ENCODE measurements around the gene SRGAP1.

Gene SRGAP1

GRCh38 chr12:63924781-63925180 lies 80.3 kb downstream of the SRGAP1 start:
- TF ChIP-seq EZH2phosphoT487 (IDR thresholded peaks at IDR 0.05; ENCODE audit: low read length) (no peak), EZH2 (optimal IDR thresholded peaks at IDR 0.05; ENCODE audit: low read depth, low read length) (no peak)
- TF ChIP-seq, protein P1, sequence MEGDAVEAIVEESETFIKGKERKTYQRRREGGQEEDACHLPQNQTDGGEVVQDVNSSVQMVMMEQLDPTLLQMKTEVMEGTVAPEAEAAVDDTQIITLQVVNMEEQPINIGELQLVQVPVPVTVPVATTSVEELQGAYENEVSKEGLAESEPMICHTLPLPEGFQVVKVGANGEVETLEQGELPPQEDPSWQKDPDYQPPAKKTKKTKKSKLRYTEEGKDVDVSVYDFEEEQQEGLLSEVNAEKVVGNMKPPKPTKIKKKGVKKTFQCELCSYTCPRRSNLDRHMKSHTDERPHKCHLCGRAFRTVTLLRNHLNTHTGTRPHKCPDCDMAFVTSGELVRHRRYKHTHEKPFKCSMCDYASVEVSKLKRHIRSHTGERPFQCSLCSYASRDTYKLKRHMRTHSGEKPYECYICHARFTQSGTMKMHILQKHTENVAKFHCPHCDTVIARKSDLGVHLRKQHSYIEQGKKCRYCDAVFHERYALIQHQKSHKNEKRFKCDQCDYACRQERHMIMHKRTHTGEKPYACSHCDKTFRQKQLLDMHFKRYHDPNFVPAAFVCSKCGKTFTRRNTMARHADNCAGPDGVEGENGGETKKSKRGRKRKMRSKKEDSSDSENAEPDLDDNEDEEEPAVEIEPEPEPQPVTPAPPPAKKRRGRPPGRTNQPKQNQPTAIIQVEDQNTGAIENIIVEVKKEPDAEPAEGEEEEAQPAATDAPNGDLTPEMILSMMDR (IDR thresholded peaks at IDR 0.05; ENCODE audit: low read length), result no peak
- no peaks in the 10 kb centered on the region for H3K79me2 ChIP-seq (ENCODE audit: low read length)

GRCh38 chr12:63927511-63927910 lies 83.0 kb downstream of the SRGAP1 start:
- H3K4me2 ChIP-seq (ENCODE audit: low read depth, low read length), result no peak overlapping the region
- no peak overlapping the region for H3K9ac ChIP-seq (ENCODE audit: low read length)
- H3F3A ChIP-seq (ENCODE audit: insufficient read depth, low read length), result no peaks in the 10 kb centered on the region
- no peaks in the 10 kb centered on the region for H3K27me3 ChIP-seq (replicated peaks; ENCODE audit: insufficient read depth, low read length)
- no peak overlapping the region for H3K27ac ChIP-seq (ENCODE audit: low read length)
- no peak overlapping the region for H3K4me3 ChIP-seq (ENCODE audit: low read length)
- H2AFZ ChIP-seq (ENCODE audit: low read length), result no peak overlapping the region
- no peaks in the 10 kb centered on the region for H3K9me3 ChIP-seq (replicated peaks; ENCODE audit: insufficient read depth, low read length)
- no peaks in the 10 kb centered on the region for H3K79me2 ChIP-seq (ENCODE audit: low read length)
- no peaks in the 10 kb centered on the region for H3K9me2 ChIP-seq (replicated peaks; ENCODE audit: insufficient read depth, low read length)
- TF ChIP-seq, protein P1 (IDR thresholded peaks at IDR 0.05; ENCODE audit: low read length), result no peak
- TF ChIP-seq EZH2 (optimal IDR thresholded peaks at IDR 0.05; ENCODE audit: low read depth, low read length) (no peak), EZH2phosphoT487 (IDR thresholded peaks at IDR 0.05; ENCODE audit: low read length) (no peak)
- H3K4me1 ChIP-seq (ENCODE audit: low read length), result no peaks in the 10 kb centered on the region
- DNase-seq, result no peak
- H4K20me1 ChIP-seq (ENCODE audit: insufficient read depth, low read length), result no peaks in the 10 kb centered on the region
- H3K36me3 ChIP-seq (replicated peaks; ENCODE audit: insufficient read depth, low read length), result no peaks in the 10 kb centered on the region

More at GRCh38 chr12:63924781-63925180, 80.3 kb downstream of the SRGAP1 start:
- H2AFZ ChIP-seq (ENCODE audit: low read length), result no peak overlapping the region
- H3K27ac ChIP-seq (ENCODE audit: low read length), result no peak overlapping the region
- no peaks in the 10 kb centered on the region for H3F3A ChIP-seq (ENCODE audit: insufficient read depth, low read length)
- H3K4me3 ChIP-seq (ENCODE audit: low read length), result no peak overlapping the region
- no peaks in the 10 kb centered on the region for H3K27me3 ChIP-seq (replicated peaks; ENCODE audit: insufficient read depth, low read length)
- no peaks in the 10 kb centered on the region for H3K9me2 ChIP-seq (replicated peaks; ENCODE audit: insufficient read depth, low read length)
- no peaks in the 10 kb centered on the region for H3K9me3 ChIP-seq (replicated peaks; ENCODE audit: insufficient read depth, low read length)
- H3K4me1 ChIP-seq (ENCODE audit: low read length), result no peaks in the 10 kb centered on the region
- DNase-seq, result no peak
- H4K20me1 ChIP-seq (ENCODE audit: insufficient read depth, low read length), result no peaks in the 10 kb centered on the region
- no peak overlapping the region for H3K9ac ChIP-seq (ENCODE audit: low read length)
- no peaks in the 10 kb centered on the region for H3K36me3 ChIP-seq (replicated peaks; ENCODE audit: insufficient read depth, low read length)
- no peak overlapping the region for H3K4me2 ChIP-seq (ENCODE audit: low read depth, low read length)

DNA sequence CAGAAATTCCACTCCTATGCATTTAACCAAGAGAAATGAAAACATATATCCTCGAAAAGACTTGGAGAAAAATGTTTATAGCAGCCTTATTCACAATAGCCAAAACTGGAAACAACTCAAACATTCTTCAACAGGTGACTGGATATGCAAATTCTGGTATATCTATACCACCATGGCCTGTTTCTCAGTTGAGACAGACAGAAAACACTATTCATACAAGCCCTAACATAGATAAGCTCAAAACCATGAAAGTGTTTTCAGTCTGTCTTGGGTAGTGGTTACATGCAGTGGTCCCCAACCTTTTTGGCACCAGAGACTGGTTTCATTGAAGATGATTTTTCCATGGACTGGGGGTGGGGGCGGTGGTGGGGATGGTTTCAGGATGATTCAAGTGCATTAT lies 83.8 kb downstream of the SRGAP1 start:
- Histone ChIP-seq H3K4me3 (ENCODE audit: low read length) (no peak overlapping the region), H3K4me2 (ENCODE audit: low read depth, low read length) (no peak overlapping the region)

More for the DNA sequence above, 83.8 kb downstream of the SRGAP1 start:
- DNase-seq, result no peak
- TF ChIP-seq EZH2phosphoT487 (IDR thresholded peaks at IDR 0.05; ENCODE audit: low read length), result no peak
- TF ChIP-seq, protein P1 (IDR thresholded peaks at IDR 0.05; ENCODE audit: low read length), result no peak
- Histone ChIP-seq H2AFZ (ENCODE audit: low read length) (no peak overlapping the region), H3K27ac (ENCODE audit: low read length) (no peak overlapping the region), H3K36me3 (replicated peaks; ENCODE audit: insufficient read depth, low read length) (no peaks in the 10 kb centered on the region), H4K20me1 (ENCODE audit: insufficient read depth, low read length) (no peaks in the 10 kb centered on the region), H3K9me3 (replicated peaks; ENCODE audit: insufficient read depth, low read length) (no peaks in the 10 kb centered on the region), H3K27me3 (replicated peaks; ENCODE audit: insufficient read depth, low read length) (no peaks in the 10 kb centered on the region), H3F3A (ENCODE audit: insufficient read depth, low read length) (no peaks in the 10 kb centered on the region), H3K79me2 (ENCODE audit: low read length) (no peaks in the 10 kb centered on the region), H3K4me1 (ENCODE audit: low read length) (no peaks in the 10 kb centered on the region), H3K9me2 (replicated peaks; ENCODE audit: insufficient read depth, low read length) (no peaks in the 10 kb centered on the region), H3K9ac (ENCODE audit: low read length) (no peak overlapping the region)
